NK-92 (cell line): ENCODE measurements around the gene MOBP.
"Not testable (repeated sequence)": the region's sequence is repeated elsewhere in the genome, so short reads cannot be mapped to it uniquely, and the experiment has no call there.

Source experiments
- DNase-seq: peaks from one replicate; lab custom pipeline; 2025; ENCODE audit not compliant: unreplicated experiment; lab: John Stamatoyannopoulos, UW

MOBP gene

DNA sequence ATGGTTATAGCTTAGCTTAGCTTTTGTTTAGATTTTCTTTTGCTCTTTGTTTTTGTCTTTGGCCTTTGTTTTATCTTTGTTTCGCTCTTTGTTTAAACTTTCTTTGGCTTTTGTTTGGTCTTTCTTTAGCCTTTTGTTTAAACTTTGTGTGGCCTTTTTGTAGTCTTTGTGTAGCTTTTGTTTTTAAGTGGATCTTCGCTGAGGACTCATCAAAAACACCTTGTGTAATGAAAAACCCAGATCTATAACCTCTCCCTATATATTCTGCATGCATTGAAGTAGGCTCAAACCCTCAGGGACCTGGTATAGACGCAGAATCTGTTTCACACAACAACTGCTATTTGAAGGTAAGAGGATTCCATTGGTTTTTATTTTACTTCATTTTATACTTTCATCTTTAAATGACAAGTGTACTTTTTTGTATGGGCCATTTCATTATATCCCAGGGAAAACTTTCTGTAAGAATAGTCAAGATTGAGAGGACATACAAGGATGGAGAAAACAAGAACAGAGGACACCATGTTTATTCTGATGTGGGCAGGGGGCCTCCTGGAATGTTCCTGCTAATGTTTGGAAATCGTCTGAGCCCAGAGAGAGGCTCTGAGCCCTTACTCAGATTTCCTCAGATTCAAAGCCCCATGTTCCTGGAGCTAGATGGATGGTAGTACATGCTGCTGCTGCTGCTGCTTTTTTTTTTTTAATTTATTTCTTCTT is at the start of gene MOBP:
Gene MOBP (plus strand): TSS at position 287 of the 714 bp plus-strand sequence. CDS start 34,390 bp downstream, outside the sequence.
- no peak for DNase-seq

- DNase-seq: not testable (repeated sequence)
Measured at GRCh38 chr3:39418556-39419225, 48.8 kb upstream of the MOBP start.

DNA sequence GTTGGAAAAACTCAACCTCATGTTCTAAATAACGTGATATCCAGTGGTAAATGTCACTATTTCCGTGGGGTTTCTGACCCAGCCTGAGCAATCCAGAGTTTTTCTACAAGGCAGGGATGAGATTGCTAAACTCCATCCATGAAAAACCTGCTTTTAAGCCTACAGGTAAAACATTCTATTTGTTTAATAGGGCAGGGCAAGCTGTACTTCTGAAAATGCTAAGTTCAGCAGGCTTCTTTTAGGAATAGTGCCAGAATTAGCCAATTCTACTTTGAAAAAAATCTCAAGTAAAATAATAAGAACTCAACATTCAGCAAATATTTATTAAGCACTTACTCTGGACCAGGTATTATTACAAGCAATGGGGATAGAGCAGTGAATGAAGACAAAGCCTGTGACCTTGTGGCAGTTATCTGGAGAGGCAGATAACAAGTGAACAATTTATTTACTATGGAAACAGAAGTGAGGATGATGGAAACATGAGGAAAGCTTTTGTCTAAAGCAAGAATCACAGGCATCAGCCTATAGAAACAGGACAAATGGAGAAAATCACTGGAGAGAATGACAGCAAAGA is 47.7 kb upstream of the MOBP start:
- no peak for DNase-seq

DNA sequence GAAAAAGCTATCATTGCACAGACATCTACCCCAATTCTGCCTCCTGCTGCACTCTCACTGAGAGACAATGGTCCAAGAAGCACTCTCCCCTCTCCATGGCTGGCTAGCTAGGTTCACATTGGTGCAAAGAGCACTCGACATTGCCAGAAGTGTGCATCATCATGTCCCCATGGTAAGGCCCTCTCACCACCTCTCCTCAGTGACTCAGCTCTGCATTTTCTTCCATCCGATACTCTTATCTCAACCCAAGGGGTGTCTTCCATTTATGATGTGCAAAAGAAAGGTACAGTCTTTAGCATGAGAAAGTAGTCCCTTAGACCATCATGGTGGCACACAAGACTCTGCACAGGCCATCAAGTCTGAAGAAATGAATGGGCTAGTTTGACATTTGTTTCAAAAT is 46.9 kb upstream of the MOBP start:
- DNase-seq: no peak

DNA sequence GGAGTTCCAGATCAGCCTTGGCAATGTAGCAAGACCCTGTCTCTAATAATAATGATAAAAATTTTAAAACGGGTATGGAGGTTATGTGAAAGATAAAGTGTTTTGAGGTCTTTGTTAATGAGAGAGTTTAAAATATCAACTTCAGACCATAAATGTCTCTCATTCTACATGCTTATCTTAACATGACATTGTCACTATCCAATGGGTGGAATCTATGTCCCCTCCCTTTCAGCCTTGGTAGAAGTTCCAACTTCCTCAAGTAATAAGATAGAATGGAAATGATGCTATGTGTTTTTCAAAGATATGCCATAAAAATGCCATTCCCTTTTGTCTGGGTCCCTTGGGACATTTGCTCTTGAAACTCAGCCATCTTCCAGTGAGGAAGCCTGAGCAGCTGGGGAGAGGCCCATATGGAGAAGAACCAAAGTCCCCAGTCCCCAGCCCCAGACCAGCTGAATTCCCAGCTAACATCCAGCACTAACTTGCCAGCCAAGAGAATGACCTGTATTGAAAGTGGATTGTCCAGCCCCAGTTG is 44.0 kb upstream of the MOBP start:
- no peak for DNase-seq

GRCh38 chr3:39426312-39426711 is 41.2 kb upstream of the MOBP start:
- DNase-seq: no peak

GRCh38 chr3:39427506-39427905 is 40.0 kb upstream of the MOBP start:
- DNase-seq: no peak

DNA sequence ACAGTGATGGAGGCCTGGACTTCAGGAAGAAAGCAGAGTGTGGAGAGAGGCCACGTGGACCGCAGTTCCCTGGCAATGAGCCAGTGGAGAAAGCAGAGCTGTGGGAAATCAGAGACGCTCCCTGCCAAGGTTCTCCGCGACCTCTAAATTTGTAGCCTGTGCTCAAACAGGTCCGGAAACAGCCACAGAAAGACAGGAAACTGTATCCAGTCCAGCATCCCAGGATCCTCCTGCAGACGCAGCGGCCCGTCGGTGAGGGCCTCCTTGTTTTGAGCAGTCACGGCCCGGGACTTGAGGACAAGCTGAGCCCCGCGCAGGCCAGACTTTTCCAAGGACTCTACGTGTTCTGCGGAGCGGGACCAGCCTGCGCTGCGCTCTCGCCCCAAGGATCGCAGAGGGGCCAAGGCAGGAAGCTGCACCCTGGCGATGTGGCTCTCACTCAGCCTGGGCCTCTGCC is 38.7 kb upstream of the MOBP start:
- no peak for DNase-seq

DNA sequence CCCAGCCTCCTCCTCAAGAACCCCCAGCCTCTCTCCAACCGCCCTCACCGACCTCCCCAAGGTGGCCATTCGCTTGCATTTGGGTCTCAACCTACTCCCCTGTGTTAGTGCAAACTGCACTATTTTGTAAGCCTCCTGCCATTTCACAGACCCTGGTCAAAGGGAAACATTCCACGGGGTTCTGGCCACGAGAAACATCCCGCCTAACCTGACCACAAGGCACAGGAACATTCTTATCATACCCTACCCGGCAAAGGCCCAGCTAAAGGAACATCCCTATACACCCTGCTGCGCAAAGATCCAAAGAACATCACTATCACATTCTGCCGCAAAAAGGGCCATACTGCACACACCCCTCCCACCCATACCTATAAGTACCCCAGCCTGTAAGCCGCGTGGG is 38.0 kb upstream of the MOBP start:
- DNase-seq: no peak

- DNase-seq: no peak
Measured at GRCh38 chr3:39432342-39432741, 35.1 kb upstream of the MOBP start.

- no peak for DNase-seq
Measured at GRCh38 chr3:39433642-39434041, 33.8 kb upstream of the MOBP start.

DNA sequence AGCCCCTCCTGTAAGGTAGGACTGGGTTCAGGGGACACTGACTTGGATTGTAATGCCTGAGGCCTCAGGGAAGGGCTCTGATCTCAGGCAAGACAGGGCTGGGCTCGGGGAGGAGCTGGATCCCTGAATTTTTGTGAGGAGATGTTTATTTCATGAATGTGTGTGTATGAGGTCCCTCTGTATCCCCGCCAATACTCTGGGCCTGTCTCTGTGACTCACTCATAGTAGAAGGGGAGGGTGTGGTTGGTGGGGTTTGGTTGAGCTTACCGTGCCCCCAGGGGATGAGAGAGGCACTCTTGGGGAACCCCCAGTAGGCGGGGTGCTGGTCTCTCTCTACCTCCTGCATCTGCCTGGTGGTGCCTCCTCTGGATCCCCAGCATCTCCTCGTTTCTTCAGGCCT is 32.9 kb upstream of the MOBP start:
- DNase-seq: no peak

GRCh38 chr3:39435006-39435748 is 32.3 kb upstream of the MOBP start:
- no peak for DNase-seq

GRCh38 chr3:39438880-39439279 is 28.6 kb upstream of the MOBP start:
- no peak for DNase-seq

DNA sequence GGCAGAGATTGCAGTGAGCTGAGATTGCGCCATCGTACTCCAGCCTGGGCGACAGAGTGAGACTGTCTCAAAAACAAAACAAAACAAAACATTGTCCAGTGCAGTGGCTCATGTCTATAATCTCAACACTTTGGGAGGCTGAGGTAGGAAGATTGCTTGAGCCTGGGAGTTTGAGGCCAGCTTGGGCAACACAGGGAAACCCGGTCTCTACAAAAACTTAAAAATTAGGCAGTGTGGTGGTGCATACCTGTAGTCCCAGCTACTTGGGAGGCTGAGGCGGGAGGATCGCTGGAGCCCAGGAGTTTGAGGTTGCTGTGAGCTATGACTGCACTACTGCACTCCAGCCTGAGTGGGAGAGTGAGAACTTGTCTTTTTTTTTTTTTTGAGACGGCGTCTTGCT is 27.2 kb upstream of the MOBP start:
- no peak for DNase-seq

DNA sequence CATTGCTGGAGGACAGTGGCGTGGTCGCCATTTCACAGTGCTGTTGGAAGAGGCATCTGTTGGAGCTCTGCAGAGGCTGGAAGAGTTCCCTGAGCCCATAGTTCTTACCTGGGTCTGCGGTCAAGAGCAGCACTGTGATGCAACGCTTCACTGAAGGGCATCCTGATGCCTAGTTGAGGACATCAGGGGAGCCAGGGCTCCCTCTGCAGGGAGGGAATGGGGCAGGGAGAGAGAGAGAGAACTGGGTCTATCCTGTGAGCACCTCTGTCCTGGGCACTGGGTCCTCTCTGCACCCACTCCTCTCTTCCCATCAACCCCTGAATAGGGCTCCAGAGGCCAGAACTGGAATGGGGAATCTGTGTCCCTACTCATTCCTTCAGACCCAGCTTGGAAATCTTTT is 23.9 kb upstream of the MOBP start:
- no peak for DNase-seq

GRCh38 chr3:39445927-39446326 is 21.6 kb upstream of the MOBP start:
- no peak for DNase-seq

GRCh38 chr3:39446444-39446843 is 21.0 kb upstream of the MOBP start:
- no peak for DNase-seq

GRCh38 chr3:39447637-39448483 is 19.6 kb upstream of the MOBP start:
- no peak for DNase-seq

GRCh38 chr3:39448506-39449233 is 18.8 kb upstream of the MOBP start:
- DNase-seq: no peak
